Measurements from ENCODE around the gene RAB8B.

DNA sequence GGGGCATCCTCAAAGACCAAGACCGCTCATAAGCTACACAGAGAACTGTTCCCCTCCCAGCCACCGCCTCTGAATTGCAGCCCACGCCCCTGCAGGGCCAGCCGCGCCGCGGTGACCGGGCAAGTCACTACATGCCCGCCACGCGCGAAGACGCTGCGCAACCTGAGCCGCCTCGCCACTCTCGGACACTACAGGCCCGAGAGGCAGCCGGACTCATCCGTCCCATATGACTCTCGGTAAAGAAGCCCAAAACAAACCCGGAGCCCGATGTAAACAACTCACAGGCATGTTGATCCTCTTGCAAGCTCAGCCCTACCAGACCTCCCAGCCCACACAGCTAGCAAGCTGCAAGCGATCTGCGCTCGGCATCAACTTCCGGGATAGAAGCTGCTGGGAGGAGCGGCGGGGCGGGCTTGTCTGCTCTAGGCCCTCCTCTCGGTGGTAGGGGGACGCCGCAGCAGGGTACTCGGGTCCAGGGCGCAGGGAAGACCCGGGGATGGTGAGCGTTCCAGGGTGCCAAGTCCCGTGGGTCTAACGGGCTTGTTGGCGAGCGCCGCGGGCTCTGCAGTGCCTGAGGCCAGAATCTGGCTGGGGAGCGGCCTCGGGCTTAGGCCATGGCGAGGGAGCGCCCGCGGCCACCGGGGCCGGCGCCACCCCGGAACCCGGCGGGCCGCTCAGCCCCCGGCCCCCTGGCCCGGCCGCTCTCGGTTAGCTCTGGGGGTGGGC lies 32.1 kb upstream of the RAB8B start, which contains the start of gene RPS27L:
- TF ChIP-seq, protein P1, sequence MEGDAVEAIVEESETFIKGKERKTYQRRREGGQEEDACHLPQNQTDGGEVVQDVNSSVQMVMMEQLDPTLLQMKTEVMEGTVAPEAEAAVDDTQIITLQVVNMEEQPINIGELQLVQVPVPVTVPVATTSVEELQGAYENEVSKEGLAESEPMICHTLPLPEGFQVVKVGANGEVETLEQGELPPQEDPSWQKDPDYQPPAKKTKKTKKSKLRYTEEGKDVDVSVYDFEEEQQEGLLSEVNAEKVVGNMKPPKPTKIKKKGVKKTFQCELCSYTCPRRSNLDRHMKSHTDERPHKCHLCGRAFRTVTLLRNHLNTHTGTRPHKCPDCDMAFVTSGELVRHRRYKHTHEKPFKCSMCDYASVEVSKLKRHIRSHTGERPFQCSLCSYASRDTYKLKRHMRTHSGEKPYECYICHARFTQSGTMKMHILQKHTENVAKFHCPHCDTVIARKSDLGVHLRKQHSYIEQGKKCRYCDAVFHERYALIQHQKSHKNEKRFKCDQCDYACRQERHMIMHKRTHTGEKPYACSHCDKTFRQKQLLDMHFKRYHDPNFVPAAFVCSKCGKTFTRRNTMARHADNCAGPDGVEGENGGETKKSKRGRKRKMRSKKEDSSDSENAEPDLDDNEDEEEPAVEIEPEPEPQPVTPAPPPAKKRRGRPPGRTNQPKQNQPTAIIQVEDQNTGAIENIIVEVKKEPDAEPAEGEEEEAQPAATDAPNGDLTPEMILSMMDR (conservative IDR thresholded peaks at IDR 0.05; ENCODE audit: low read depth, low read length) = no peak
- TF ChIP-seq EZH2phosphoT487 (IDR thresholded peaks at IDR 0.05; ENCODE audit: borderline replicate concordance, low read length) = no peak
